HG03175 (cell line): ENCODE results near the gene DDX28.
"Not testable (repeated sequence)": the region's sequence is repeated elsewhere in the genome, so short reads cannot be mapped to it uniquely, and the experiment has no call there.

Experiments
- ATAC-seq: cut with Tn5 transposase; IDR thresholded peaks from one replicate; pipeline ENCODE4 v1.9.1; 2021; ENCODE audit warnings: mild to moderate bottlenecking, moderate library complexity; ENCODE audit not compliant: unreplicated experiment

DDX28 gene

DNA sequence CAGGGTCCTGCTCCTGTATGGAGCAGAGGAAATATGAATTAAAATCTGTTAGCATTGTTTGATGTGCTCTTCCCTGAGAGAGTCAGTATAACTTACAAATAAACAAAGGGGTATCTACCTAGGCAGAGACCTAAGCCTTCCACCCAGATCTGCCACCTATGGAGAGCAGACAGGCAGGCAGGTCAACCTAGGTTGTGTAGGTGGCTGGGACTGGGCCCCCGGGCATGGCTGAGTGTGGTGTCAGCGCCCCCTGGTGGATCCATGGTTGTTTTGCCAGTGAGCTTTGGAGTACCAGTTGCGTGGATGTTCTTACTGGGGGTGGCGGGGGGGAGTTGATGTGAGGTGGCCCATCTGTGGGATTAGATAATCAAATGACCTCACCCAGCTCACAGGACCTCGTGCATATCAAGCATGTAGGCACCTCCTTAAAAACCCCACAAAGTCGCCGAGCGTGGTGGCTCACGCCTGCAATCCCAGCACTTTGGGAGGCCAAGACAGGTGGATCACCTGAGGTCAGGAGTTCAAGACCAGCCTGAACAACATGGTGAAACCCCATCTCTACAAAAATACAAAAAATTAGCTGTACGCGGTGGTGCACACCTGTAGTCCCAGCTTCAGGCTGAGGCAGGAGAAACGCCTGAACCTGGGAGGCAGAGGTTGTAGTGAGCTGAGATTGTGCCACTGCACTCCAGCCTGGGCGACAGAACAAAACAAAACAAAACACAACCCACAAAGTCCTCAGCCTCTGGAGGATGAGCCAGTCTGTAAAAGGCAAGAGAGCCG, 17.7 kb upstream of the DDX28 start:
- peak; percentile 69 for ATAC-seq

DNA sequence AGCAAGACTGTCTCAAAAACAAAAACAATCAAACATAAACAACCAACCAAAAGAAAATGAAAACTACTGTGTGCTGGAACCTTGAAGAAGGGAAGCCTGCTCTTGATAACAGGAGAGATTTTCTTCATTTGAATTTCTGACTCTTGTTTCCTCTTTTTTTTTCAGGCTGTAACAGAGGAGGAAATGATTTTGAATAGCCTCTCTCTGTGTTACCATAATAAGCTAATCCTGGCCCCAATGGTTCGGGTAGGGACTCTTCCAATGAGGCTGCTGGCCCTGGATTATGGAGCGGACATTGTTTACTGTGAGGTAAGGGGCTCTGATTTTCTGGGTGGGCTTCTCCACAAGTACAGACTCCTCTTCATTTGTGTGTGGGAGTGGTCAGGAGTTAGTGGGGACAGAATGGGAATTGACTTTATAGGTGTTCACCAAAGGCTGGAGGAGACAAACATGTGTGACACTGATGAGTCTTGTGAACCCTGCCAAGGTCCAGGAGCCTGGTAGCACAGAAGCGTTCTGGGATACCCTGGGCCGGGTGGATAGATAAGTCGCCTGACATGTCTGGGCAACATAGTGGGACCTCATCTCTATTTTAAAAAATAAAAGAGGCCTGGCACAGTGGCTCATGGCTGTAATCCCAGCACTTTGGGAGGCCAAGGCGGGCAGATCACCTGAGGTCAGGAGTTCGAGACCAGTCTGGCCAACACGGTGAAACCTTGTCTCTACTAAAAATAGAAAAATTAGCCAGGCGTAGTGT, 15.0 kb upstream of the DDX28 start:
- ATAC-seq, result no peak

DNA sequence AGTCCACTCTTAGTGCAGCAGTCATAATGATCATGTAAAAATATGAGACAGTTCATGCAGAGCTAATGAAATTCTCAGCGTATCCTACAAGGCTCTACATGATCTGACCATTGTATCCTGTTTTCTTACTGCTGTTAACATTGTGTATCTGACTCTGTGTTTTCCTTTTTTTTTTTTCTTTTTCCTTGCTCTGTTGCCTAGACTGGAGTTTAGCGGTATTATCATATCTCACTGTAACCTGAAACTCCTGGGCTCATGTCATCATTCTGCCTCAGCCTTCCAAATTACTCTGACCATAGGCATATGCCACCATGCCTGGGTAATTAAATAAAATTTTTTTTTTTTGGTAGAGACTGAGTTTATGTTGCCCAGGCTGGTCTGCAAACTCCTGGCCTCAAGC, 12.2 kb upstream of the DDX28 start:
- no peak for ATAC-seq

DNA sequence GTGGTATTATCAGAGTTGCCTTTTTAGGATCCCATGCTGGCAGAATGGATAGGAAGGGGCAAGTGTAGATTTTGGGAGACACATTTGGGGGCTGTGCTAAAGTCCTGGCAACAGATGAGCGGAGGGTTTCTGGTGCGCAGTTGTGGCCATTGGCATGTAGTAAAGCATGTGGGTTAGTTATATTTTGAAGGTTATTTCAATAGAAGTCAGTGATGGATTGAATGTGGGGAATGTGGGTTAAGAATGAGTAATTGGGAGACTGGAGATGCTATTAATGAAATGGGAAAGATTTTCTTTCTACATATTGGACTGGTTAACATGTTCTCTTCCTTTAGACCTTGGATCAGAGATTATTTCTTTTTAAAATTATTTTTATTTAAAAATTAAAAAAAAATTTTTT, 10.1 kb upstream of the DDX28 start:
- no peak for ATAC-seq

DNA sequence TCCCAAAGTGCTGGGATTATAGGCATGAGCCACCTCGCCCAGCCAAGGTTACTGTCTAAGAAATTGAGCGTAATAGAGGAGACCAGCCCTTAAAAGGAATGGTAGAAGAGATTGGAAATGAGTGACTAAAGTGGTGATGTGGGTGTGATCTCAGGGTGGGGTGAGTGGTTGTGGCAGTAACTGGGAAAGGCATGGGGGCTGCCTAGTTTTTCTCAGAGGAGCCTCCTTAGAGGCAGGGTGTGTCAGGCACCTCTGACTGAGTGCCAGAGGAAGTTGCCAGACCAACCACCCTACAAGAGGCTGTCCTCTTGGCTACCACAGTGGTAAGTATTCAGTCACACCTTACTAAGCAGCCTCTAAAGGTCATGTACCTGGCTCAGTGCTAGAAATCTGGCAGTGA, 8.9 kb upstream of the DDX28 start:
- ATAC-seq, result no peak

DNA sequence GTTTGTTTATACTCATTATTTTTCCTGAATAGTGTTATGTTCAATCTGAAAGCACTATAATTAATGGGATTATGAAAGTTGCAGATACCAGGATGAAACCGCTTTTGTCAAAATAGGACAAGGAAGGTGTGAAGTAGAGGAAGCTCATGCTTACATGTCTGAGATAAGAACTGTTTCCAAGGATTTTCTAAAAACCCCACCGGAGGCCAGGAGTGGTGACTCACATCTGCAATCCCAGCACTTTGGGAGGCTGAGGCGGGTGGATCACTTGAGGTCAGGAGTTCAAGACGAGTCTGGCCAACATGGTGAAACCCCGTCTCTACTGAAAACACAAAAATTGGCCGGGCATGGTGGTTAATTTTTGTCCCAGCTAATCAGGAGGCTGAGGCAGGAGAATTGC, 7.1 kb upstream of the DDX28 start:
- ATAC-seq, result not testable (repeated sequence)

DNA sequence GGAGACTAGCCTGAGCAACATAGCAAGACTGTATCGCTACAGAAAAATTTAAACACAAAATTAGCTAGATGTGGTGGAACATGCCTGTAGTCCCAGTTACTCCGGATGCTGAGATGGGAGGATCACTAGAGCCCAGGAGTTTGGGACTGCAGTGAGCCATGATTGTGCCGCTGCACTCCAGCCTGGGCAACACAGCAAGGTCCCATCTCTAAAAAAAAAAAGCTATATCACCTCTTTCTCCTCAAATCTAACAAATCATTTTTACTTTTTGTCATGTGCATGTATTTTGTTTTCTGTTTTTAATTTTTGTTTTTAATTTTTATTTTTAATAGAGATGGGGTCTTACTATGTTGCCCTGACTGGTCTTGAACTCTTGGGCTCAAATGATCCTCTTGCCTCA, 6.0 kb upstream of the DDX28 start:
- ATAC-seq, result no peak

DNA sequence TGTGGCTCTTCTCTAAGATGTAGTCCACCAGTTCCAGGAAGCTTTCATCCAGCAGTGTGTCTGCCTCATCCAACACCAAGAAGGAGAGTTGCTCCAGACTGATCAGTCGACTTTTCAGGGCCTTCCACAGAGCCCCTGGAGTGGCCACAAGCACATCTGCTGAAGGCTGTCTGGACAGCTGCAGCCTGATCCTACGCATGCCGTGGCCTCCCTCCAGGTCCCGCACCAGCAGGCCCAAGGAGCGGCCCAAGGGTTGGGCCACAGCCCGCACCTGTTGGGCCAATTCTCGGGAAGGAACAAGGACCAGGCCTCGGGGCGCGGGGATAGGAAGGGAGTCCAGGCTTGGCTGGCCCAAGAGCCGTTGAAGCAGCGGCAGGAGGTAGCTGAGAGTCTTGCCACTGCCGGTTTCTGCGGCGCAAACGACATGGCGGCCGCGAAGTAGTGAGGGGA, 729 bp downstream of the DDX28 start:
- peak; percentile 6 for ATAC-seq

DNA sequence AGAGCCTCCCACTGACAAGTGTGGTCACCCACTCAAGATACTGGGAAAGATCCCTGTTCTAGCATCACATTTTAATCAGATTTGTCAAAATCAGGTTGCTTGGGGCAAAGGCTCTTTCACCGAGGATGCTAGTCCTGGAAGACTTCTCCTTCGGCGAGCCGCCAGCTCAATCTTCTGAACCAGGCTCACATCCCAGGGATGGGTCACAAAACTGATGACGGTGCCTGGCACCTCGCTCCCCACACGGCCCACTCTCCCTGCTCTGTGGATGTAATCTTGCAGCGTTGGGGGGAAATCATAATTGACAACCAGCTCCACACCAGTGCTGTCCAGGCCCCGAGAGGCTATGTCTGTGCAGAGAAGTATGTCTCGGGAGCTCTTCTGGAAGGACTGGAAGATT, 1.5 kb downstream of the DDX28 start:
- no peak for ATAC-seq

DNA sequence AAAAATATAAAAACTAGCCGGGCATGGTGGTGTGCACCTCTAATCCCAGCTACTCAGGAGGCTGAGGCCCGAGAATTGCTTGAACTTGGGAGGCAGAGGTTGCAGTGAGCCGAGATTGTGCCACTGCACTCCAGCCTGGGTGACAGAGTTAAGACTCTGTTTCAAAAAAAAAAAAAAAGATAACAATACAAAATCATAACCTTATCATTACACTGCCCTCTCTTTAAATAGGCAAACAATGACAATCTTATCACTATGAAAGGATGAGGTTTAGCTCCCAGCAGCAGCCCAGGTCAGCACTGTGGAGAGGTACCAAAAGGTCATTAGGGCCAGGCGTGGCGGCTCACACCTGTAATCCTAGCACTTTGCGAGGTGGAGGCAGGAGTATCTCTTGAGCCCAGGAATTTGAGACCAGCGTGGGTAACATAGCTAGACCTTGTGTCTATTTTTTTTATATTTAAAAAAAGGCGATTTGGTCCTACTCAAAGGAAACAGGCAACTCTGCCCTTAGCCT, 3.8 kb downstream of the DDX28 start:
- ATAC-seq, result no peak

DNA sequence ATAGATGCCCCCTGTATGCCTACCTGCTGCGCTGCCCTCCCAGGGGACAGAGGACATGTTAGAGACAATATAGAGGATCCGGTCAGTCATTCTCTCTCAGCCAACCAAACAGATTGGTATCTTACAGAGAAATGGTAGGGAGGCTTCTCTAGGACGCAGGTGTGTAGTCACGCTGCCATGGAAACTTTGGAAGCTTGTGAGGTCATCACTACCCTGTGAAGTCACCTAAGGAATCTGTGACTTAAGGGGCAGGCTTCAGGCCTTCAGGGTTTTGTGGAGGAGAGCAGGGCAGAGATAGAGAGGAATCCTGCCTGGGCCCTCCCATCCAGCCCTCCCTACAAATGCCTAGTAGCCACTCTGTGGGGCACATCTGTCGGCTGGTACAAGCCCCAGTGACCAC, 7.4 kb downstream of the DDX28 start, which contains the start of gene DPEP2NB:
TSS of gene DPEP2NB (minus strand) at position 231 of the 400 bp plus-strand sequence. CDS start at position 90, 141 bp downstream.
- ATAC-seq, result no peak

DNA sequence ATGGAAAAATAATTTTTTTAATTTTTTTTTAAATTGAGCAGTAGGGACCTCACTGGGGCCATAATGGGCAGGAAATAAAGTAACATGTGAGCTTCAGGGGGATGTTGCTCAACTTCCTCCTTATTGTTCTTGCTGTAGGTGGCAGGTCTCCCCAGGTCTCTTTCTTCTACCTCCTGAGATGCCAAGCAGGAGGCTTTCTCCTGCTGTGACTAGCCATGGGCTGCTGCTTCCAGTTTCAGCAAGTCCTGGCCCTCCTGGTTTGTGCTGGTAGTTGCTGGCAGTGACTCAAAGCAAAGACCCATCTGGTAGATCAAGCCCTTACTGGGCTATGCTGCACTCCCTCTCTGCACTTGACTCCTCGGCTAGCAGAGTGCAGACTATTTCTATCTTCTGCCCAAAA, 9.6 kb downstream of the DDX28 start:
- ATAC-seq, result no peak

DNA sequence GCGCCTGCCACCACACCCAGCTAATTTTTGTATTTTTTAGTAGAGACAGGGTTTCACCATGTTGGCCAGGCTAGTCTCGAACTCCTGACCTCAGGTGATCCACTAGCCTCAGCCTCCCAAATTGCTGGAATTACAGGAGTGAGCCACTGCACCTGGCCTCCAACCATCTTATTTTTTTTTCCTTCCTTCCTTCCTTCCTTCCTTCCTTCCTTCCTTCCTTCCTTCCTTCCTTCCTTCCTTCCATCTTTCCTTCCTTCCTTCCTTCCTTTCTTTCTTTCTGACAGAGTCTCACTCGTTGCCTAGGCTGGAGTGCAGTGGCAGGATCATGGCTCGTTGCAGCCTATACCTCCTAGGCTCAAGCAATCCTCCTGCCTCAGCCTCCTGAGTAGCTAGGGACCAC, 13.2 kb downstream of the DDX28 start:
- ATAC-seq, result not testable (repeated sequence)

DNA sequence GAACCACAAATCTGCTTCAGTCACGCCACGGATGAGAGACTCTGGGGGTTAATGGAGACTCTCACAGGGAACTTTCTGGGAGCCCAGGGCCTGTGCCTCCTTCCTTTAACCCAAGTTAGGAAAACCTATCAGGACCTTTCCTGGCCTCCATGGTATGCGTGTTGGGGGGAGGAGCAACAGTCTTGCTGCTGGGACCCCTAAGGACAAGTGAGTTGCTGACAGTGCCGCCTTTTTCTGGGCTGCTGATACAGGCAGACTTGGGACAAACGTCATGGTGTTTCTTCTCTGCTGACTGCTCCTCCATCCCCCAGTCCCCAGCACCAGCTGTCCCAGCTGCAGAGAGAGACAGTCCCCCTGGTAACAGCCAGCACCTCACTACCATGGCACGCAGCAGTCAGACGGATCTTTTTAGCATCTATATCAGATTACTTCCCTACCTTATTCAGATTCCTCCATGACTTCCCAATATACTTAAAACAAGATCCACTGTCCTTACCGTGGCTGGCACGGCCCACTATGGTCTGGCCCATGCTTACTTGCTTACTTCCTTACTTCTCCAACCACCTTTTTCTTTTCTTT, 13.8 kb downstream of the DDX28 start:
- no peak for ATAC-seq

DNA sequence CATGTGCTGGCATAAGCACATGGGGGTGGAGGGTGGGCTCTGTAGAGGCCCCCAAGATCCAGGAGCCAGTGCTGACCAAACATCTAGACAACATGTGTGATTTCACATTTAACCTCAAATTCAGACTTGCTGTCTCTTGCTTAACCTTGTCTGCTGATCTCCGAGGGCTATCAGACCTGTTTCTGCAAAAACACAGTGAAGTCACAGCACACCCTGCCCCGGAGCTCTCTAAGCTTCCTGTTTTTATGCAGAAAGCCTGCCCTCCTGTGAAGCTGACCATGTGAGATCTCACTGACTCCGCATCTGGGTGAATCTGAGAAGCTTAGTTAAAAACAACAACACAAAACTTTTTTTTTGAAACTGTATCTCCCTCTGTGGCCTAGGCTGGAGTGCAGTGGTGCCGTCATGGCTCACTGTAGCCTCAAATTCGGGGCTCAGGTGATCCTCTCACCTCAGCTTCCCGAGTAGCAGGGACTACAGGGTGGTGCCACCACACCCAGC, 17.2 kb downstream of the DDX28 start:
- no peak for ATAC-seq

DNA sequence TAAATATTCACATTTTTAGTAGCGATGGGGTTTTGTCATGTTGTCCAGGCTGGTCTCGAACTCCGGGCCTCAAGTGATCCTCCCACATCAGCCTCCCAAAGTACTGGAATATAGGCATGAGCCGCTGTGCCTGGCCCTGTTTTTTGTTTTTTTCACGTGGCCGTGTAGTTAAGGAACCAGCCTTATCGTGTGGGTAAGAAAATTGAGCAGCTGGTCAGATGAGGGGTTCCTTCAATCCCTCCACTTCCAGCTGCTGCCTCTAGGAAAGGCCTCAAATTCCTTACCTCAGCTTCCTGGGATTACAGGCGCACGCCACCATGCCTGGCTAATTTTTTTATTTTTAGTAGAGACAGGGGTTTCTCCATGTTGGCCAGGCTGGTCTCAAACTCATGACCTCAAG, 17.8 kb downstream of the DDX28 start:
- ATAC-seq, result no peak

DNA sequence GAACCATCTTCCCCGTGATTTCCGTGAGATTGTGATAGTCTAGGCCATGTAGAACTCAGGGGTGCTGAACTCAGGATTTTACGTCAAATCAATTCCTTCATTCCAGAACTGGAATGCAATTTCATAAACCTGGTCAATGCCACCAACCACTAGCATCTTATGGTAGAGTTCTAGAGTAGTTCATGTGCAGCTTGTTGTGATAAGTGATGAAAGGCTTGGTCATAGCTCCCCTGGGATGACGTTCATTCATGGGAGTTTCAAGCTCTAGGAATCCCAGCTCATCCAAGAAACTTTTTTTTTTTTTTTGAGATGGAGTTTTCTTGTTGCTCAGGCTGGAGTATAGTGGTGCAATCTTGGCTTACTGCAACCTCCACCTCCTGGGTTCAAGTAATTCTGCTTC, 20.0 kb downstream of the DDX28 start:
- ATAC-seq, result no peak

DNA sequence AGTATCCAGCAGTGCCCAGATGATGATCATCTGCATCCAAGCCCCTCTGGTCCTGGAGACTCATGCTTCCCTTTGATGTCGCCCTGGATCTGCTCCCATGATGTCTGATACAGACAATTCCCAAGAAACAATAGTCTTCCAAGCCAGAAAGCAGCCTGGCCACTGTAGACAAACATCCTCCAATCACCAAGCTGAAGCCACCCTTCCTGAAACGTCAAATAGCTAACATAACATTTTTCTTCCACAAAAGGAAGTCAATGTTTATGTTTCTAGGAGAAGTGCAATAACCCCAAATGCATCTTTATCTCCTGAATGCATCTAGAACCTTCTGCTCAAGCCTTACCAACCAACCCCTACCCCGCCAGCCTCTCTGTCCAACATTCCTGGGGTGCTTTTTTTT, 22.6 kb downstream of the DDX28 start:
- ATAC-seq, result no peak

DNA sequence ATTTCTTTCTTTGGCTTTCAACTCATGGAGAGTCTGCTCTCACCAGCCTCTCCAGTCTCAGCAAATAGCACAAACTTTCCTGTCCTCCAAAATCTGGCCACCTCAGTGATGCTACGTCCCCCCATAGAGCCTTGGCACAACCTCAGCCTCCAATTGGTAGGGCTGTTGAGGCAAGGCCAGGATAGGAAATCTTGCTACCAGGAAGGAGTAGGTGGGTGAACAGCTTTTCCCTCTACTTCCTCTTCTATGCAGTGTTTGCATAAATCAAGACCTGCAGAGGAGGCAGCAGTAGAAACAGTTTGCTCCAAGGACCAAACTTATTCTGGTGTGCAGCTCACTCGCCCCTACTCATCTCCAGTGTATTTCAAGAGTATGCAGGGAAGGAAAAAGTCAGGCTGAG, 23.0 kb downstream of the DDX28 start:
- ATAC-seq, result no peak

DNA sequence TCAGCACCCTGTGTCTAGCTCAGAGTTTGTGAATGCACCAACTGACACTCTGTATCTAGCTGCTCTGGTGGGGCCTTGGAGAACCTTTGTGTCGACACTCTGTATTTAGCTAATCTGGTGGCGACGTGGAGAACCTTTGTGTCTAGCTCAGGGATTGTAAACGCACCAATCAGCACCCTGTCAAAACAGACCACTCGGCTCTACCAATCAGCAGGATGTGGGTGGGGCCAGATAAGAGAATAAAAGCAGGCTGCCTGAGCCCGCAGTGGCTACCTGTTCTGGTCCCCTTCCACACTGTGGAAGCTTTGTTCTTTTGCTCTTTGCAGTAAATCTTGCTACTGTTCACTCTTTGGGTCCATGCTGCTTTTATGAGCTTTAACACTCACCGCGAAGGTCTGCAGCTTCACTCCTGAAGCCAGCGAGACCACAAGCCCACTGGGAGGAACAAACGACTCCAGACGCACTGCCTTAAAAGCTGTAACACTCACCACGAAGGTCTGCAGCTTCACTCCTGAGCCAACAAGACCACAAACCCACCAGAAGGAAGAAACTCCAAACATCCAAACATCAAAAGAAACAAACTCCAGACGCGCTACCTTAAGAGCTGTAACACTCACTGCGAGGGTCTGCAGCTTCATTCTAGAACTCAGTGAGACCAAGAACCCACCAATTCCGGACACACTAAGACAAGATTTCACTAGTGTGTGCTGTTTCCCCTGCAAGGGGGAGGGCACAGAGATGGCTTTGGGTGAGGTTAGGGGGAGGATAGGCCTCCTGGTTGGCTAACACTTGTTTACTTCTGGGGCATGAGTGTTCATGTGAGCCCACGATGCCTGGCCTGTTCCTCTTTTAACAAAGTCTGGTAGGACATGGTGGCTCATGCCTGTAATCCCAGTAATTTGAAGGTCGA, 24.0 kb downstream of the DDX28 start, which contains the start of gene DPEP2:
TSS of gene DPEP2 (minus strand) at position 706 of the 910 bp plus-strand sequence. CDS start 6,272 bp downstream, outside the sequence.
- ATAC-seq, result not testable (repeated sequence)
